Measurements from ENCODE around the gene ANKRD18A.

Gene ANKRD18A

DNA sequence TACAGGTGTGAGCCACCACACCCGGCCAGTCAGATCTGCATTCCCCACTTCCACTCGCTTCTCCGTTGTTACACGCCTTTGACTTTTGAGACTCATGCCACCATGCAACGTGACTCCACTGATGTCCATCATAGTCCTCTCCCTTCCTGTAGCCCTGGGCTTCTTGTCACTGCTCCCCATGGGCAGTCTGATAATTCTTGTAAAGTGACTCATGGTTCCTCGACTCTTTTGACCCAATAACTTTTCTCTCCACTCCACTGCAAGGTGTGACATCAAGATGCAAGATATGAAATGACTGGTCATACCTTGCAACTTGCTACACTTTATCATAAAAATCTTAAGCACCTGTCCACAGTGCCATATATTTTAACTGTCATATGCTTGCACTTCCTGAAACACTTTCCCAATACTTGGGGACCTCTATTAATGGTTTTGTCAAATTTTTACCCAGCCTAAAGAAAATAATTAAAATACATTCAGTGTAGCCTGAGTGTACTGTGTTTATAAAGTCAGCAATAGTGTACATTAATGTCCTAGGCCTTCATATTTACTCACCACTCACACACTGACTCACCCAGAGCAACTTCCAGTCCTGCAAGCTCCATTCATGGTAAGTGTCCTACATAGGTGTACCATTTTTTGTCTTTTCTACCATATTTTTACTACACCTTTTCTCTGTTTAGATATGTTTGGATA, 18.6 kb upstream of the ANKRD18A start:
- Histone ChIP-seq H3K27ac (no peak overlapping the region), H3K36me3 (no peaks in the 10 kb centered on the region), H3K9me3 (ENCODE audit: severe bottlenecking) (no peaks in the 10 kb centered on the region), H3K27me3 (ENCODE audit: insufficient read depth, low read depth, severe bottlenecking) (no peaks in the 10 kb centered on the region), H3K4me3 (ENCODE audit: low read depth, low read length) (no peak overlapping the region)
- TF ChIP-seq, protein P1, sequence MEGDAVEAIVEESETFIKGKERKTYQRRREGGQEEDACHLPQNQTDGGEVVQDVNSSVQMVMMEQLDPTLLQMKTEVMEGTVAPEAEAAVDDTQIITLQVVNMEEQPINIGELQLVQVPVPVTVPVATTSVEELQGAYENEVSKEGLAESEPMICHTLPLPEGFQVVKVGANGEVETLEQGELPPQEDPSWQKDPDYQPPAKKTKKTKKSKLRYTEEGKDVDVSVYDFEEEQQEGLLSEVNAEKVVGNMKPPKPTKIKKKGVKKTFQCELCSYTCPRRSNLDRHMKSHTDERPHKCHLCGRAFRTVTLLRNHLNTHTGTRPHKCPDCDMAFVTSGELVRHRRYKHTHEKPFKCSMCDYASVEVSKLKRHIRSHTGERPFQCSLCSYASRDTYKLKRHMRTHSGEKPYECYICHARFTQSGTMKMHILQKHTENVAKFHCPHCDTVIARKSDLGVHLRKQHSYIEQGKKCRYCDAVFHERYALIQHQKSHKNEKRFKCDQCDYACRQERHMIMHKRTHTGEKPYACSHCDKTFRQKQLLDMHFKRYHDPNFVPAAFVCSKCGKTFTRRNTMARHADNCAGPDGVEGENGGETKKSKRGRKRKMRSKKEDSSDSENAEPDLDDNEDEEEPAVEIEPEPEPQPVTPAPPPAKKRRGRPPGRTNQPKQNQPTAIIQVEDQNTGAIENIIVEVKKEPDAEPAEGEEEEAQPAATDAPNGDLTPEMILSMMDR (IDR thresholded peaks at IDR 0.05; ENCODE audit: low read depth, low read length) = no peak
- no peak for DNase-seq

DNA sequence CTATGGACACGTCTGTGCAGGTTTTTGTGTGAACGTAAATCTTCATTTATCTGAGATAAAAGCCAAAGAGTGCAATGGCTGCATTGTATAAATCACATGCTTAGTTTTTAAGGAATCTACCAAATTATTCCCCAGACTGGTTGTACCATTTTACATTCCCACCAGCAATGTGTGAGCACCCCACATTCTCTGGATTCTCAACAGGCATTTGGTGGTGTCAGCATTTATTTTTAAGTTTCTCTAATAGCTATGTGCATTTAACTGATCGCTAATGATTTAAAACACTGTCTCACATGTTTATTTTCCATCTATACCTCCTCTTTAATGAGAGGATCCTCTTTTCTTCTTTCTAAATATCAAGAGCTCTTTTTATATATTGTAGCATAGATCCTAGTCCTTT, 13.9 kb upstream of the ANKRD18A start:
- DNase-seq = no peak
- H3K27ac ChIP-seq = no peak overlapping the region
- TF ChIP-seq, protein P1 (IDR thresholded peaks at IDR 0.05; ENCODE audit: low read depth, low read length) = no peak

DNA sequence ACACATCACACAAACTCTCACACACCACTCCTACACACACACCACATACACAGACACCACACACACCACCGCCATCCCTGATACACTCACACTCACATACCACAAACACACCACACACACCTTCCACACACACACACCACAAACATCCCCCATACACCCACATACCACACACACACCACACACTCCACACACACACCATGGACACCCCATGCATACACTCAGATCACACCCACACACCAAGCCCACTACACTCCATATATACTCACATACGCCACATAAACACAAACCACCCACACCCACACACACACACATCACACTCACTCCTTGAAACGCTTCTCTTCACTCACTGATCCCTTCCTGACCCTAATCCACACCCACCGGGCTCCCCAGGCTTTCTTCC, 9.1 kb upstream of the ANKRD18A start:
- Histone ChIP-seq H3K27me3 (ENCODE audit: insufficient read depth, low read depth, severe bottlenecking) (no peaks in the 10 kb centered on the region), H3K9me3 (ENCODE audit: severe bottlenecking) (no peaks in the 10 kb centered on the region), H3K27ac (no peak overlapping the region), H3K36me3 (no peaks in the 10 kb centered on the region), H3K4me3 (ENCODE audit: low read depth, low read length) (no peak overlapping the region)
- TF ChIP-seq, protein P1 (IDR thresholded peaks at IDR 0.05; ENCODE audit: low read depth, low read length) = no peak
- DNase-seq = no peak

More for the DNA sequence above, 13.9 kb upstream of the ANKRD18A start:
- Histone ChIP-seq H3K4me3 (ENCODE audit: low read depth, low read length) (no peak overlapping the region), H3K36me3 (no peaks in the 10 kb centered on the region), H3K9me3 (ENCODE audit: severe bottlenecking) (no peaks in the 10 kb centered on the region), H3K27me3 (ENCODE audit: insufficient read depth, low read depth, severe bottlenecking) (no peaks in the 10 kb centered on the region)

DNA sequence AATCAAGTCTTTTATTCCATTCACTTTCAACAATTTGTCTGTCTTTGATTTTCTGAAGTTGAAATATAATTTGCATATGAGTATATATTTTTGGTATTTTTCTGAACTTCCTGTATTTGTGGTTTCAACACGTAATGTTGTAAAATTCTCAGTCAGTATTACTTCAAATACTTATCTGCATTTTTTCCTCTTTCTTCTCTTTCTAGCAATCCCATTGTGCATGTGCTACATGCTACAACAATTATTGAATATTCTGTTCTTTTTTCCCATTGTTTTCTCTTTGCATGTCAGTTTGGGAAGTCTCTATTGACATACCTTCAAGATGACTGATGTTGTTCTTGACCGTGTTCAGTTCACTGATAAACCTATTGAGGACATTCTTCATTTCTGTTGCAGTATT, 5.6 kb upstream of the ANKRD18A start:
- no peak overlapping the region for H3K4me3 ChIP-seq (ENCODE audit: low read depth, low read length)
- peaks cover 7% of the 10 kb centered on the region for H3K27me3 ChIP-seq (ENCODE audit: insufficient read depth, low read depth, severe bottlenecking)
- H3K27ac ChIP-seq = no peak overlapping the region
- H3K36me3 ChIP-seq = no peaks in the 10 kb centered on the region
- peaks cover 7% of the 10 kb centered on the region for H3K9me3 ChIP-seq (ENCODE audit: severe bottlenecking)
- TF ChIP-seq, protein P1 (IDR thresholded peaks at IDR 0.05; ENCODE audit: low read depth, low read length) = no peak
- DNase-seq = no peak

DNA sequence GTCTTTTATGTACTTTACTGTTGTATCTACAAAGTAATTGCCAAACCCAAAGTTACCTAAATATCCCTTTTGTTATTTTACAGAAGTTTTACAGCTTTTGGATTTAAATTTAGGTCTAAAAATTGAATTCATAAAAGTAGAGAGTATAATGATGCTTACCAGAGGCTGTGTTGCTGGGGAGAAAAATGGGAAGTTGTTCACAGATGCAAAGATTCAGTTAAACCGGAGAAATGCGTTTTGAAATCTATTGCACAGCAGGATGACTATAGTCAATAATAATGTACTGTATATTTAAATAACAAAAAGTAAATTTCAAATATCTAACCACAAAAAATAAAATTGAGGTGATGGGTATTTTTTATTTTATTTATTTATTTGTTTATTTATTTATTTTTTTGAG, 2.6 kb upstream of the ANKRD18A start:
- H3K9me3 ChIP-seq (ENCODE audit: severe bottlenecking) = peaks cover 7% of the 10 kb centered on the region
- H3K36me3 ChIP-seq = no peaks in the 10 kb centered on the region
- H3K27me3 ChIP-seq (ENCODE audit: insufficient read depth, low read depth, severe bottlenecking) = peaks cover 7% of the 10 kb centered on the region
- no peak overlapping the region for H3K4me3 ChIP-seq (ENCODE audit: low read depth, low read length)
- no peak for DNase-seq
- TF ChIP-seq, protein P1 (IDR thresholded peaks at IDR 0.05; ENCODE audit: low read depth, low read length) = no peak
- no peak overlapping the region for H3K27ac ChIP-seq

DNA sequence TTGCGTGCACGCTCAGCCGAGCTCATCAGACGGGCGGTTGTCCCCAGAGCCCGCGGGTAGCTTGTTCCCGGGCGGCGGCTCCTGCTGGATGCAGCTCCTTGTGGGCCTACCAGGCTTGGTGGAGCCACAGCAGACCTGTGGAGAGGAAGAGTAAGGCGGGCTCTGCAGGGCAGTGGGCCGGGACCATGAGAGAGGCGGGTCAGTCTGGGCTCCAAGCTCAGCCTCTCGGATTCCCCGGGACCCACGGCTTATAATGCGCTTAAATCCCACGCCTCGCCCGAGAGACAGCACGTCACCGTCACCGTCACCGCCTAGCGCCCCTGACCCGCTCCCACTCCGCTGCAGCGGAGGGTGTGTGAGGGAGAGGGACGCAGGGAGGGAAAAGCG, 1.9 kb upstream of the ANKRD18A start:
- TF ChIP-seq, protein P1 (IDR thresholded peaks at IDR 0.05; ENCODE audit: low read depth, low read length) = no peak
- peak overlapping the region; percentile 80 for H3K4me3 ChIP-seq (ENCODE audit: low read depth, low read length)
- H3K36me3 ChIP-seq = no peaks in the 10 kb centered on the region
- H3K9me3 ChIP-seq (ENCODE audit: severe bottlenecking) = peaks cover 7% of the 10 kb centered on the region
- no peak overlapping the region for H3K27ac ChIP-seq
- peak; percentile 58 for DNase-seq
- H3K27me3 ChIP-seq (ENCODE audit: insufficient read depth, low read depth, severe bottlenecking) = peaks cover 7% of the 10 kb centered on the region

Data from WERI-Rb-1 (cell line).